Gastroesophageal sphincter (tissue), 4 donors: Measurements from ENCODE around the gene PGLYRP2. TPM values are rescaled to one million over a fixed set of nuclear protein-coding genes. Genes with fewer than 3 reads are reported as not detected.
A peak's percentile ranks its signal among the peaks of the same experiment; 100 is the strongest.

Experiments used
- ATAC-seq: fragments of 150-250 bp; one replicate; pipeline ENCODE4 v1.9.1; 2016; ENCODE audit warnings: mild to moderate bottlenecking, moderate library complexity
- H3K27ac ChIP-seq, 4 donors: fragments of 200-600 bp; sonication (generic) in 3 of 4; 1 replicate in 3 of 4; 2 replicates in 1 of 4; pipeline ENCODE4 v1.5.1; 2016 to 2019
- H3K27me3 ChIP-seq: fragments of 200-600 bp; sonication (generic); one replicate; pipeline ENCODE4 v1.5.1; 2019
- H3K36me3 ChIP-seq, 2 donors: fragments of 200-600 bp; sonication (generic); one replicate each; pipeline ENCODE4 v1.5.1; 2019; ENCODE audit warnings: control low read depth in 1 of 2
- H3K4me1 ChIP-seq, 3 donors: fragments of 200-600 bp; sonication (generic); 1 replicate in 2 of 3; 2 replicates in 1 of 3; pipeline ENCODE4 v1.5.1; 2016 to 2019; ENCODE audit warnings: control low read depth in 2 of 3
- H3K4me3 ChIP-seq, 2 donors: fragments of 200-600 bp; sonication (generic); one replicate each; pipeline ENCODE4 v1.5.1; 2019; ENCODE audit warnings: mild to moderate bottlenecking in 1 of 2, moderate library complexity in 1 of 2
- H3K9me3 ChIP-seq, 3 donors: fragments of 200-600 bp; sonication (generic); one replicate each; pipeline ENCODE4 v1.5.1; 2017 to 2019; ENCODE audit warnings: control low read depth in 2 of 3
- EP300 ChIP-seq: sonication (generic); formaldehyde crosslinking; IDR thresholded peaks from one replicate; pipeline ENCODE4 v1.6.1; 2017; ENCODE audit warnings: antibody characterized with exemption, mild to moderate bottlenecking
- POLR2A ChIP-seq, 2 donors: fragments of 450-650 bp; IDR thresholded peaks; one replicate each; pipeline ENCODE4 v1.6.1; 2017; ENCODE audit warnings: antibody characterized with exemption in 2 of 2, mild to moderate bottlenecking in 2 of 2, moderate library complexity in 1 of 2
- POLR2AphosphoS5 ChIP-seq: sonication (generic); formaldehyde crosslinking; IDR thresholded peaks from one replicate; pipeline ENCODE4 v1.6.1; 2017; ENCODE audit warnings: antibody characterized with exemption
- WGBS, 2 donors: methylation state at CpG; one replicate each; pipeline ENCODE4 v1.1.5; 2018; ENCODE audit warnings: low coverage in 1 of 2; 5-methylcytosine and 5-hydroxymethylcytosine counted together
- total RNA-seq, 4 donors: library from RNA; depleted of rRNA; stranded (reverse); fragments of >200 nt; gene quantifications; one replicate each; pipeline ENCODE4 v1.1.0, GENCODE V29; 2016
- TF ChIP-seq, protein P1 (sequence below), 4 experiments: fragments of 200-600 bp in 2 of 4; fragments of 450-650 bp in 2 of 4; sonication (generic) in 1 of 4; IDR thresholded peaks; one replicate each; pipeline ENCODE4 v1.5.1; 2017 to 2019; ENCODE audit warnings: antibody characterized with exemption in 4 of 4, mild to moderate bottlenecking in 2 of 4, moderate library complexity in 2 of 4

Gene PGLYRP2
- total RNA-seq, 4 donors from 2014 or later, result not detected

GRCh38 chr19:15469513-15470297 is 9.6 kb downstream of the PGLYRP2 start:
- Histone ChIP-seq H3K27me3 (peaks cover 75% of the 10 kb centered on the region), H3K36me3 (no peaks in the 10 kb centered on the region), H3K27ac (no peak overlapping the region), H3K4me1 (peaks cover 0 to 12% (median 7%) of the 10 kb centered on the region in 3 donors), H3K9me3 (peaks cover 0 to 9% (median 0%) of the 10 kb centered on the region in 3 donors), H3K4me3 (peak overlapping the region in 1 of 2 donors; percentile 41)
- peak; percentile 46 for ATAC-seq
- WGBS, 2 donors, result 0 to 4% methylated on average over 4 to 12 of the region's 65 CpGs
- TF ChIP-seq EP300, result no peak
- no peak for TF ChIP-seq POLR2A (IDR thresholded peaks at IDR 0.05)
- TF ChIP-seq, protein P1, sequence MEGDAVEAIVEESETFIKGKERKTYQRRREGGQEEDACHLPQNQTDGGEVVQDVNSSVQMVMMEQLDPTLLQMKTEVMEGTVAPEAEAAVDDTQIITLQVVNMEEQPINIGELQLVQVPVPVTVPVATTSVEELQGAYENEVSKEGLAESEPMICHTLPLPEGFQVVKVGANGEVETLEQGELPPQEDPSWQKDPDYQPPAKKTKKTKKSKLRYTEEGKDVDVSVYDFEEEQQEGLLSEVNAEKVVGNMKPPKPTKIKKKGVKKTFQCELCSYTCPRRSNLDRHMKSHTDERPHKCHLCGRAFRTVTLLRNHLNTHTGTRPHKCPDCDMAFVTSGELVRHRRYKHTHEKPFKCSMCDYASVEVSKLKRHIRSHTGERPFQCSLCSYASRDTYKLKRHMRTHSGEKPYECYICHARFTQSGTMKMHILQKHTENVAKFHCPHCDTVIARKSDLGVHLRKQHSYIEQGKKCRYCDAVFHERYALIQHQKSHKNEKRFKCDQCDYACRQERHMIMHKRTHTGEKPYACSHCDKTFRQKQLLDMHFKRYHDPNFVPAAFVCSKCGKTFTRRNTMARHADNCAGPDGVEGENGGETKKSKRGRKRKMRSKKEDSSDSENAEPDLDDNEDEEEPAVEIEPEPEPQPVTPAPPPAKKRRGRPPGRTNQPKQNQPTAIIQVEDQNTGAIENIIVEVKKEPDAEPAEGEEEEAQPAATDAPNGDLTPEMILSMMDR (IDR thresholded peaks at IDR 0.05), result no peak
- no peak for TF ChIP-seq POLR2AphosphoS5

GRCh38 chr19:15468675-15469512 is 10.4 kb downstream of the PGLYRP2 start:
- peaks cover 83% of the 10 kb centered on the region for H3K27me3 ChIP-seq
- H3K4me3 ChIP-seq, result peak overlapping the region in 1 of 2 donors; percentile 41
- WGBS, 2 donors, result 61 to 68% methylated on average over 9 of the region's 12 CpGs
- no peak for ATAC-seq
- TF ChIP-seq POLR2AphosphoS5, result no peak
- no peak for TF ChIP-seq EP300
- no peak for TF ChIP-seq POLR2A (IDR thresholded peaks at IDR 0.05)
- TF ChIP-seq, protein P1 (IDR thresholded peaks at IDR 0.05), result no peak
- H3K27ac ChIP-seq, result no peak overlapping the region
- peaks cover 0 to 9% (median 0%) of the 10 kb centered on the region in 3 donors for H3K9me3 ChIP-seq
- H3K4me1 ChIP-seq, result peaks cover 0 to 12% (median 7%) of the 10 kb centered on the region in 3 donors
- H3K36me3 ChIP-seq, result no peaks in the 10 kb centered on the region

DNA sequence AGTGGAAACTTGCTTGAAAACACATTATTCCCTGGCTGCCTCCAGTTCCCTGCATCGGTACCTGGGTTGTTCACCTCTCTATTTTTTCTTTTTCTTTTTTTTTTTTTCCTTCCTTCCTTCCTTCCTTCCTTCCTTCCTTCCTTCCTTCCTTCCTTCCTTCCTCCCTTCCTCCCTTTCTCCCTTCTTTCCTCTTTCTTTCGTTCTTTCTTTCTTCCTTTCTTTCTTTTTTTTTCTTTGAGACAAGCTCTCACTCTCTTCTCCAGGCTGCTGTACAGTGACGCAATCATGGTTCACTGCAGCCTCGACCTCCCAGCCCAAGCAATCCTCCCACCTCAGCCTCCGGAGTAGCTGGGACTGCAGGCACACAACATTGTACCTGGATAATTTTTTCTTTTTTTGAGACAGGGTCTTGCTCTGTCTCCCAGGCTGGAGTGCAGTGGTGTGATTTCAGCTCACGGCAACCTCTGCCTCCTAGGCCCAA is 11.5 kb downstream of the PGLYRP2 start:
- H3K27me3 ChIP-seq, result peaks cover 95% of the 10 kb centered on the region
- ATAC-seq, result no peak
- TF ChIP-seq POLR2AphosphoS5 (no peak), POLR2A (IDR thresholded peaks at IDR 0.05) (no peak)

GRCh38 chr19:15466851-15467733 is 12.2 kb downstream of the PGLYRP2 start:
- TF ChIP-seq, protein P1 (IDR thresholded peaks at IDR 0.05), result no peak
- Histone ChIP-seq H3K4me3 (no peak overlapping the region), H3K4me1 (peaks cover 0 to 12% (median 7%) of the 10 kb centered on the region in 3 donors), H3K9me3 (no peaks in the 10 kb centered on the region), H3K27ac (peak overlapping the region in 1 of 4 donors; percentile 17), H3K27me3 (peaks cover 97% of the 10 kb centered on the region), H3K36me3 (no peaks in the 10 kb centered on the region)
- 5 to 49% methylated on average over 4 to 5 of the region's 8 CpGs for WGBS, 2 donors
- no peak for ATAC-seq

More for the DNA sequence above, 11.5 kb downstream of the PGLYRP2 start:
- WGBS, 2 donors, result 71 to 90% methylated on average over 4 to 5 of the region's 6 CpGs
- H3K36me3 ChIP-seq, result no peaks in the 10 kb centered on the region
- no peak overlapping the region for H3K4me3 ChIP-seq
- peaks cover 0 to 12% (median 7%) of the 10 kb centered on the region in 3 donors for H3K4me1 ChIP-seq
- H3K27ac ChIP-seq, result no peak overlapping the region
- H3K9me3 ChIP-seq, result peaks cover 0 to 6% (median 0%) of the 10 kb centered on the region in 3 donors
